Psoas muscle (tissue), 8 donors: ENCODE results near the gene LTN1. TPM values are rescaled to one million over a fixed set of nuclear protein-coding genes. Genes with fewer than 3 reads are reported as not detected.
A peak's percentile ranks its signal among the peaks of the same experiment; 100 is the strongest.

Experiments used
- ATAC-seq, 4 donors: fragments of 200-7000 bp; cut with Tn5 transposase; one replicate each; pipeline ENCODE4 v1.9.1; 2020; ENCODE audit warnings: moderate library complexity in 3 of 4, mild to moderate bottlenecking in 2 of 4
- DNase-seq, 2 donors: peaks; one replicate each; pipeline ENCODE4 v3.0.0-alpha.2; 2020
- H3K27ac ChIP-seq: fragments of 200-600 bp; one replicate; pipeline ENCODE4 v1.8.0; 2022
- H3K27me3 ChIP-seq, 3 donors: fragments of 200-600 bp in 1 of 3; one replicate each; pipeline versions ENCODE4 v1.6.1 to v1.8.0; 2013 to 2022; ENCODE audit warnings: low read length in 2 of 3, mild to moderate bottlenecking in 2 of 3, moderate library complexity in 1 of 3; ENCODE audit not compliant: insufficient read depth in 3 of 3
- H3K36me3 ChIP-seq, 2 donors: fragments of 200-600 bp in 1 of 2; one replicate each; pipeline versions ENCODE4 v1.6.1 to v1.8.0; 2013 to 2022; ENCODE audit warnings: low read depth in 1 of 2, mild to moderate bottlenecking in 1 of 2, moderate library complexity in 1 of 2; ENCODE audit not compliant: insufficient read depth in 1 of 2
- H3K4me1 ChIP-seq: fragments of 200-600 bp; one replicate; pipeline ENCODE4 v1.8.0; 2022
- H3K4me3 ChIP-seq: fragments of 200-600 bp; one replicate; pipeline ENCODE4 v1.8.0; 2022; ENCODE audit warnings: mild to moderate bottlenecking
- H3K9me3 ChIP-seq: fragments of 200-600 bp; one replicate; pipeline ENCODE4 v1.8.0; 2022
- CTCF ChIP-seq: fragments of 200-600 bp; IDR thresholded peaks from one replicate; pipeline ENCODE4 v1.8.0; 2022; ENCODE audit warnings: antibody characterized with exemption
- WGBS, 3 donors: extraction: QIAGEN DNeasy Blood & Tissue Kit; methylation state at CpG; one replicate each; pipeline versions ENCODE4 v1.1.6 to v1.1.7; 2013; 5-methylcytosine and 5-hydroxymethylcytosine counted together
- intact Hi-C, 2 donors: fragments of 100-400 bp; cut with DNase I; formaldehyde crosslinking; loops; one replicate each; pipeline versions ENCODE4 v1.11.0 to v1.14.2; 2022
- long read RNA-seq, 2 donors: library from polyadenylated mRNA; unstranded; transcript quantifications; one replicate each; pipeline ENCODE4 v2.0.0, GENCODE V29; 2021
- polyA plus RNA-seq, 3 donors: library from polyadenylated mRNA; stranded (reverse); fragments of 200-250 nt; gene quantifications; one replicate each; pipeline ENCODE4 v1.2.3, GENCODE V29; 2013
- total RNA-seq, 4 donors: library from RNA; stranded (reverse); fragmentation: NEBNext Ultra II Directional in 2 of 4; extraction: Animal tissue kit (Norgen Biotek cat#: 25700) in 2 of 4; gene quantifications; one replicate each; pipeline versions ENCODE4 v1.2.1 to v1.2.4, GENCODE V29; 2021 to 2023
- donor health status: healthy with polysubstance abuse.
- donor health status: DM: no; HTN: no; CAD: no; lungs with moderate emphysema.
- donor health status: Bipolar disorder and iron deficiency.
- donor health status: healthy.
- donor health status: DM: yes; HTN: yes; CAD: no.
- donor health status: DM: no; HTN: no; CAD: no.
- donor health status: DM: no; HTN: no; CAD: no.
- donor health status: DM: yes; HTN: yes; CAD: no.

Gene LTN1
- total RNA-seq: 10 to 100 TPM; 17.8 to 22.2 (median 19.2) TPM
- polyA plus RNA-seq: 10 to 100 TPM in 1 of 3 donors, 1 to 10 TPM in 2; 5.7 to 16.0 (median 6.8) TPM
- long read RNA-seq, donor 1, full-length matches to known transcripts: 2 of 21 reads
- long read RNA-seq, donor 1, partial matches to known transcripts: 16 of 21 reads
- long read RNA-seq, donor 1, other reads (novel, unspliced or antisense): 3 of 21 reads
- long read RNA-seq, donor 2, full-length matches to known transcripts: 4 of 25 reads
- long read RNA-seq, donor 2, partial matches to known transcripts: 18 of 25 reads
- long read RNA-seq, donor 2, other reads (novel, unspliced or antisense): 3 of 25 reads

DNA sequence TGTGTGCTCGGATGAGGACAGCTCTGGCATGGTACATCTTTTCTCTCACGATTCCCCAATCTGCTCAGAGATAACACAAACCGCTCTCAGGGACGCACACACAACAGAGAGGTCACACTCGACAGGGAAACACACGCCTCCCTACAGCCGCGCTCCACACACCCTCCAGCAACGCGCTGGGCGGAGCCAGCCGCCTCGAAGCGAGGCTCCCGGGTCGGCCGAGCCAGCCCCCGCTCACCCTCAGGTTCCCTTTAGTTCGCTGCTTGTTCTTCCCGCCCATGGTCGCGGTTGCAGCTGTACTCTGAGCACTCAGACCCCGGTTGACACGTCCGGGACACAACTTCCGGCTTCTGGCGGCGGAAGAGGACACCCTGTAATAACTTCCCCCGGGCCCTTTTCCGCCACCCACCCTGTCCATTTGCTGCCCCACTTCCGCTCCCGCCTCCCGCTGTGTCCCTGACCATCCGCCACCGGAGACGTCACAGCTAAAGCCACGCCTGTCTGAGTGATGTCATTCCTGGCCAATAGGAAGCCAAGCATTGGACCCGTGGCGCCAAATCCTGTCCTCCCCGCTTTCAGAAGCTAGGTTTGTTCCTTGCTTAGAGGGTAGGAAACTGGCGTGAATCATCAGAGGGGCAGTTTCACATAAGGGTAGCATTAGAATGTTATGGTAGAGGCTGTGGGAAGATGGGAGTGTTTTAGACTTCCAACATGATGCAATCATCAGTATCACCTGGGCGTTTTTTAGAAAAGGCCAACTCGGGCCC is at the start of gene LTN1:
Gene LTN1 (minus strand): TSS at position 352 of the 767 bp plus-strand sequence. CDS start 72 bp downstream, at position 280.
- intact Hi-C loops: loop anchor here in 1 of 2 donors (5.0 kb wide), 1 partner anchor 35 kb away; no protein-coding TSS in a partner anchor
- 0 to 1% (median 1%) methylated on average over 43 of the region's 43 CpGs for WGBS, 3 donors
- TF ChIP-seq CTCF: no peak
- H3K27me3 ChIP-seq: no peaks in the 10 kb centered on the region
- peak within 1 kb of the TSS; percentile 99 for H3K4me3 ChIP-seq
- peak within 1 kb of the TSS; percentile 96 for H3K27ac ChIP-seq
- DNase-seq (peak; percentile 98 to 99), ATAC-seq (peak; percentile 99 to 100 (median 100))
- no peaks in the 10 kb centered on the region for H3K9me3 ChIP-seq
- peaks cover 21% of the 10 kb centered on the region for H3K4me1 ChIP-seq
- peaks cover 0 to 12% of the 10 kb centered on the region in 2 donors for H3K36me3 ChIP-seq

DNA sequence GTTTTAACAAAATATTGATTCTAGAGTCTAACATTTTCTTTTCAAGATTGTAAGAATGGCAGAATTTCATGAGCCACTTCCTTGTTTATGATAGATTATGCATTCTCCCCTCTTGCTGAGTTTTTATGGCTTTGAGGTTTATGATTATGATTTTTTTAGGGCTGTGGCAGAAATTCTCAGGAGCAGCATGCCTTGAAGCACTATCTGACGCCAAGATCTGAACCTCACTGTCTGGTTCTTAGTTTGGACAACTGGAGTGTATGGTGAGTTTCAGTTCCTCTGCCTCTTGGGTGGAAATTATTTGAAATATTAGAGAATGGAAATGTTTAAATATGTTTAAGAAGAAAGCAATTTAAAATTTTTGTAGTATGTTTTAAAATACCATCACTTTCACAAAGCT is 42.0 kb upstream of the LTN1 start:
- H3K36me3 ChIP-seq: peaks cover 3 to 100% of the 10 kb centered on the region in 2 donors
- no peaks in the 10 kb centered on the region for H3K9me3 ChIP-seq
- no peaks in the 10 kb centered on the region for H3K27me3 ChIP-seq
- H3K4me3 ChIP-seq: no peak overlapping the region
- 90 to 95% (median 92%) methylated on average over 1 of the region's 1 CpG for WGBS, 3 donors
- intact Hi-C loops: no loop called here
- TF ChIP-seq CTCF: no peak
- ATAC-seq: no peak
- no peaks in the 10 kb centered on the region for H3K4me1 ChIP-seq
- DNase-seq: no peak
- H3K27ac ChIP-seq: no peak overlapping the region

DNA sequence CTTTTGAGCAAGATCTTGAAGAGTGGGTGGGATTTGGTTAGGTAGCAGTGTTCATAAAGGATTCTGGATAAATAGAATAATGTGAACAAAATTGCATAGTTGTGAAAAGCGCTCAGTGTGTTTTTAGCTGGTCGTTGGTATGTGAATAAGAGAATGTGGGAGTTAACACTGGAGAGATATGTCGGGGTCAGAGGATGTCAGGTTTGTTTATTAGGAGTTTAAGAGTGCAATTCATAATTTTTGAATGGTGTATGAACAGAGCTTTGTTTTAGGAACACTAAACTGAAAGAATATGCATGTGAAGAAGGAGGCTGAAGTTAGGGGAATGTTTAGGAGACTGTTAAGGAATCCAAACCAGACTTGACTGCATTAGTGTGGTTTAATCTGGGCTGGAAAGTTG is 41.2 kb upstream of the LTN1 start:
- H3K9me3 ChIP-seq: no peaks in the 10 kb centered on the region
- no peak for ATAC-seq
- H3K27me3 ChIP-seq: no peaks in the 10 kb centered on the region
- H3K36me3 ChIP-seq: peaks cover 3 to 98% of the 10 kb centered on the region in 2 donors
- no peak for TF ChIP-seq CTCF
- WGBS, 3 donors: 93 to 95% (median 94%) methylated on average over 3 of the region's 3 CpGs
- DNase-seq: no peak
- H3K27ac ChIP-seq: no peak overlapping the region
- H3K4me3 ChIP-seq: no peak overlapping the region
- H3K4me1 ChIP-seq: no peaks in the 10 kb centered on the region
- intact Hi-C loops: no loop called here

DNA sequence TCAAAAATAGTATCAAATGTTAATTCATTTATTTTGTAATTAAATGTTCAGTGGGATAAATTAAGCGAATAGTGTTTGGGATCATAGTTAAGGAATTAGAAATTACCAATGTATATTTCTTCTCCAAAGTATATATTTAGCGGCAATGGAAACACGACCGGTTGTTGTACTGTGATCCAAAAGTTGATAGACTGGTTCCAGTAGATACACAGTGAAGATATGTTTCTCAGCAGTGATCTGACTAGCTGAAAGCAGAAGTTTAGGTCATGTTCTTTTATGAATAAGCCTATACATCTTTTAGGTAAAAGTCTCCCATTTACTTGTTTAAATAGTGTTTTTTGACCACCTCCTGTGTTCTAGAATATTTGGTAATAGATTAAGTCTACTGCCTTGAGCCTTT is 40.6 kb upstream of the LTN1 start:
- Histone ChIP-seq H3K4me3 (no peak overlapping the region), H3K9me3 (no peaks in the 10 kb centered on the region), H3K4me1 (no peaks in the 10 kb centered on the region), H3K36me3 (peaks cover 3 to 98% of the 10 kb centered on the region in 2 donors), H3K27me3 (no peaks in the 10 kb centered on the region), H3K27ac (no peak overlapping the region)
- 53 to 81% (median 62%) methylated on average over 4 of the region's 4 CpGs for WGBS, 3 donors
- intact Hi-C loops: no loop called here
- TF ChIP-seq CTCF: no peak
- ATAC-seq (no peak), DNase-seq (no peak)
